Neuronal stem cell (in vitro differentiated cells): ENCODE results near the gene SLC9A5.

Experiments
- DNase-seq: peaks from one replicate; pipeline ENCODE4 v3.0.0-alpha.2; 2013; ENCODE audit warnings: low spot score
- H2AFZ ChIP-seq: one replicate; pipeline ENCODE4 v1.6.1; 2013; ENCODE audit warnings: mild to moderate bottlenecking, low read length, inconsistent platforms
- H2AK5ac ChIP-seq: 2 replicates; pipeline ENCODE4 v1.6.1; 2013; ENCODE audit warnings: low read depth, mild to moderate bottlenecking, inconsistent platforms, low read length, moderate library complexity, mixed read lengths
- H2BK120ac ChIP-seq: 2 replicates; pipeline ENCODE4 v1.6.1; 2013; ENCODE audit warnings: low read depth, mild to moderate bottlenecking, inconsistent platforms, low read length, moderate library complexity, mixed read lengths
- H2BK12ac ChIP-seq: one replicate; pipeline ENCODE4 v1.6.1; 2013; ENCODE audit warnings: low read length, inconsistent platforms
- H2BK15ac ChIP-seq: 2 replicates; pipeline ENCODE4 v1.6.1; 2013; ENCODE audit warnings: mild to moderate bottlenecking, low read length, inconsistent platforms, mixed read lengths
- H2BK5ac ChIP-seq: one replicate; pipeline ENCODE4 v1.6.1; 2013; ENCODE audit warnings: inconsistent platforms, mild to moderate bottlenecking, low read length, moderate library complexity
- H3K14ac ChIP-seq: one replicate; pipeline ENCODE4 v1.6.1; 2013; ENCODE audit warnings: low read length, inconsistent platforms
- H3K18ac ChIP-seq: 2 replicates; pipeline ENCODE4 v1.6.1; 2013; ENCODE audit warnings: low read length, inconsistent platforms
- H3K23ac ChIP-seq: 2 replicates; pipeline ENCODE4 v1.6.1; 2013; ENCODE audit warnings: low read depth, mild to moderate bottlenecking, mixed read lengths, low read length, inconsistent platforms; ENCODE audit not compliant: poor library complexity
- H3K27ac ChIP-seq: replicated peaks from 3 replicates; pipeline ENCODE4 v1.5.1; 2013; ENCODE audit warnings: low read length, inconsistent platforms
- H3K27me3 ChIP-seq, 3 experiments: 2 replicates each; pipeline ENCODE4 v1.6.1; 2013; ENCODE audit warnings: low read length in 3 of 3, mild to moderate bottlenecking in 2 of 3, inconsistent platforms in 1 of 3, low read depth in 1 of 3, mixed read lengths in 1 of 3, moderate library complexity in 1 of 3; ENCODE audit not compliant: control insufficient read depth in 3 of 3, insufficient read depth in 3 of 3
- H3K36me3 ChIP-seq, 2 donors: replicated peaks in 1 of 2; 2 replicates each; pipeline ENCODE4 v1.6.1; 2013; ENCODE audit warnings: low read length in 2 of 2; ENCODE audit not compliant: control insufficient read depth in 2 of 2, insufficient read depth in 2 of 2
- H3K4ac ChIP-seq: 2 replicates; pipeline ENCODE4 v1.6.1; 2013; ENCODE audit warnings: inconsistent platforms, mild to moderate bottlenecking, low read length, moderate library complexity
- H3K4me1 ChIP-seq, 2 donors: 1 replicate in 1 of 2; 2 replicates in 1 of 2; pipeline ENCODE4 v1.6.1; 2013; ENCODE audit warnings: low read length in 2 of 2, low read depth in 1 of 2; ENCODE audit not compliant: control insufficient read depth in 2 of 2, insufficient read depth in 1 of 2
- H3K4me2 ChIP-seq: one replicate; pipeline ENCODE4 v1.6.1; 2013; ENCODE audit warnings: mild to moderate bottlenecking, low read length, inconsistent platforms; ENCODE audit not compliant: insufficient read depth, poor library complexity, severe bottlenecking
- H3K4me3 ChIP-seq, 2 donors: 2 replicates each; pipeline ENCODE4 v1.5.1; 2013; ENCODE audit warnings: low read length in 2 of 2, mild to moderate bottlenecking in 2 of 2, inconsistent platforms in 1 of 2, moderate library complexity in 1 of 2
- H3K79me1 ChIP-seq: one replicate; pipeline ENCODE4 v1.6.1; 2013; ENCODE audit warnings: low read depth, mild to moderate bottlenecking, inconsistent platforms, low read length, moderate library complexity
- H3K9ac ChIP-seq: one replicate; pipeline ENCODE4 v1.6.1; 2013; ENCODE audit warnings: mild to moderate bottlenecking, low read depth, low read length, inconsistent platforms; ENCODE audit not compliant: poor library complexity
- H3K9me3 ChIP-seq, 2 donors: replicated peaks in 1 of 2; 2 replicates each; pipeline versions ENCODE3 to v1.6.1; 2013; ENCODE audit warnings: low read length in 2 of 2, mild to moderate bottlenecking in 2 of 2, inconsistent platforms in 1 of 2, low read depth in 1 of 2, mixed read lengths in 1 of 2, moderate library complexity in 1 of 2; ENCODE audit not compliant: control insufficient read depth in 2 of 2, insufficient read depth in 1 of 2
- H4K8ac ChIP-seq: one replicate; pipeline ENCODE4 v1.6.1; 2013; ENCODE audit warnings: low read depth, mild to moderate bottlenecking, inconsistent platforms, low read length, moderate library complexity
- H4K91ac ChIP-seq: one replicate; pipeline ENCODE4 v1.6.1; 2013; ENCODE audit warnings: low read length, low read depth, mild to moderate bottlenecking, inconsistent platforms; ENCODE audit not compliant: poor library complexity
- WGBS, 2 donors: extraction: QIAGEN DNeasy Blood & Tissue Kit; methylation state at CpG; one replicate each; pipeline ENCODE4 v1.1.7; 2013; ENCODE audit warnings: missing lambda C conversion rate in 2 of 2, mixed read lengths in 1 of 2; ENCODE audit not compliant: insufficient read length in 2 of 2, insufficient replicate concordance in 1 of 2; ENCODE audit errors: extremely low coverage in 2 of 2; 5-methylcytosine and 5-hydroxymethylcytosine counted together

Gene SLC9A5

GRCh38 chr16:67243481-67243880 lies 5.3 kb upstream of the SLC9A5 start:
- H3K9ac ChIP-seq, result no peak overlapping the region
- WGBS, 2 donors, result no CpG with 5 or more reads among the region's 4 CpGs
- H2AK5ac ChIP-seq, result no peak overlapping the region
- H3K18ac ChIP-seq, result no peak overlapping the region
- no peak overlapping the region for H2BK5ac ChIP-seq
- H2BK120ac ChIP-seq, result no peak overlapping the region
- H3K14ac ChIP-seq, result no peak overlapping the region
- no peak overlapping the region for H2BK15ac ChIP-seq
- H3K9me3 ChIP-seq, result no peaks in the 10 kb centered on the region
- peaks cover 18 to 23% of the 10 kb centered on the region in 2 donors for H3K4me1 ChIP-seq
- no peak for DNase-seq
- no peak overlapping the region for H4K91ac ChIP-seq
- H3K4me3 ChIP-seq, result no peak overlapping the region
- no peak overlapping the region for H3K4me2 ChIP-seq
- H3K23ac ChIP-seq, result no peak overlapping the region
- peaks cover 0 to 13% of the 10 kb centered on the region in 2 donors for H3K36me3 ChIP-seq
- no peaks in the 10 kb centered on the region for H3K79me1 ChIP-seq
- no peak overlapping the region for H2BK12ac ChIP-seq
- H4K8ac ChIP-seq, result no peak overlapping the region
- no peak overlapping the region for H3K27ac ChIP-seq
- no peak overlapping the region for H2AFZ ChIP-seq
- H3K4ac ChIP-seq, result no peak overlapping the region
- peaks cover 0 to 7% (median 0%) of the 10 kb centered on the region in 3 experiments for H3K27me3 ChIP-seq

GRCh38 chr16:67244387-67245185 lies 4.2 kb upstream of the SLC9A5 start:
- Histone ChIP-seq H3K9me3 (no peaks in the 10 kb centered on the region), H3K14ac (no peak overlapping the region), H3K18ac (peak overlapping the region; percentile 8), H3K36me3 (peaks cover 0 to 2% of the 10 kb centered on the region in 2 donors), H3K27me3 (peaks cover 0 to 18% (median 7%) of the 10 kb centered on the region in 3 experiments), H3K79me1 (no peaks in the 10 kb centered on the region), H2BK12ac (peak overlapping the region; percentile 63), H4K91ac (no peak overlapping the region), H3K4me3 (peak overlapping the region in 1 of 2 donors; percentile 86), H2BK120ac (no peak overlapping the region), H3K9ac (no peak overlapping the region), H3K4ac (no peak overlapping the region), H2BK5ac (no peak overlapping the region), H2AFZ (no peak overlapping the region), H2BK15ac (peak overlapping the region; percentile 39), H2AK5ac (peak overlapping the region; percentile 73), H3K23ac (no peak overlapping the region), H3K27ac (no peak overlapping the region), H3K4me1 (peaks cover 24 to 31% of the 10 kb centered on the region in 2 donors), H4K8ac (no peak overlapping the region), H3K4me2 (no peak overlapping the region)
- no peak for DNase-seq
- no CpG with 5 or more reads among the region's 5 CpGs for WGBS, 2 donors

GRCh38 chr16:67245186-67245585 lies 3.6 kb upstream of the SLC9A5 start:
- Histone ChIP-seq H3K79me1 (no peaks in the 10 kb centered on the region), H2BK15ac (no peak overlapping the region), H2AFZ (no peak overlapping the region), H3K27ac (no peak overlapping the region), H3K9ac (no peak overlapping the region), H3K4ac (no peak overlapping the region), H4K91ac (no peak overlapping the region), H3K4me2 (no peak overlapping the region), H2BK12ac (peak overlapping the region; percentile 63), H3K4me1 (peaks cover 29 to 33% of the 10 kb centered on the region in 2 donors), H2BK5ac (peak overlapping the region; percentile 57), H3K23ac (no peak overlapping the region), H3K9me3 (no peaks in the 10 kb centered on the region), H3K18ac (peak overlapping the region; percentile 8), H3K14ac (no peak overlapping the region), H2BK120ac (no peak overlapping the region), H3K4me3 (peak overlapping the region in 1 of 2 donors; percentile 86), H4K8ac (no peak overlapping the region), H3K27me3 (peaks cover 0 to 24% (median 7%) of the 10 kb centered on the region in 3 experiments), H3K36me3 (no peaks in the 10 kb centered on the region), H2AK5ac (peak overlapping the region; percentile 73)
- WGBS, 2 donors, result no CpG with 5 or more reads among the region's 4 CpGs
- no peak for DNase-seq

GRCh38 chr16:67245674-67246080 lies 3.1 kb upstream of the SLC9A5 start:
- no peaks in the 10 kb centered on the region for H3K9me3 ChIP-seq
- peak overlapping the region; percentile 99 for H3K23ac ChIP-seq
- H3K27me3 ChIP-seq, result peaks cover 0 to 29% (median 7%) of the 10 kb centered on the region in 3 experiments
- no peaks in the 10 kb centered on the region for H3K36me3 ChIP-seq
- H2BK15ac ChIP-seq, result no peak overlapping the region
- H3K9ac ChIP-seq, result peak overlapping the region; percentile 82
- peak overlapping the region; percentile 98 for H3K4me2 ChIP-seq
- DNase-seq, result no peak
- no peak overlapping the region for H3K4ac ChIP-seq
- H2AK5ac ChIP-seq, result no peak overlapping the region
- H3K79me1 ChIP-seq, result no peaks in the 10 kb centered on the region
- no CpG with 5 or more reads among the region's 8 CpGs for WGBS, 2 donors
- peak overlapping the region; percentile 74 for H3K27ac ChIP-seq
- H4K8ac ChIP-seq, result no peak overlapping the region
- H2BK5ac ChIP-seq, result peak overlapping the region; percentile 57
- peak overlapping the region; percentile 96 for H2AFZ ChIP-seq
- H3K14ac ChIP-seq, result no peak overlapping the region
- H4K91ac ChIP-seq, result no peak overlapping the region
- H2BK12ac ChIP-seq, result no peak overlapping the region
- H3K4me3 ChIP-seq, result peak overlapping the region; percentile 86 to 93
- H3K18ac ChIP-seq, result peak overlapping the region; percentile 24
- H2BK120ac ChIP-seq, result no peak overlapping the region
- H3K4me1 ChIP-seq, result peaks cover 30 to 33% of the 10 kb centered on the region in 2 donors
